Endometrial microvascular endothelial cells (primary cell): Measurements from ENCODE around the gene CSE1L. TPM values are rescaled to one million over a fixed set of nuclear protein-coding genes. Genes with fewer than 3 reads are reported as not detected.
"Not testable (repeated sequence)": the region's sequence is repeated elsewhere in the genome, so short reads cannot be mapped to it uniquely, and the experiment has no call there.

Experiments
- in situ Hi-C: cut with HindIII; loops from 2 replicates; pipeline ENCODE4 v1.10.0; 2017; ENCODE audit warnings: low sequenced_read_pairs, low pct_unique_long_range_greater_than_20kb; ENCODE audit errors: inconsistent ontology term
- total RNA-seq: library from RNA; depleted of rRNA; stranded (reverse); fragments of >200 nt; gene quantifications from one replicate; pipeline ENCODE4 v1.2.3, GENCODE V29; 2015; ENCODE audit errors: inconsistent ontology term

Gene CSE1L
- total RNA-seq, 1 donor from 2014 or later: 189 TPM

- in situ Hi-C loops: no loop called here
Observed at GRCh38 chr20:49054056-49054643, 8.0 kb downstream of the CSE1L start.

GRCh38 chr20:49063279-49063678 lies 17.2 kb downstream of the CSE1L start:
- in situ Hi-C loops: no loop called here

GRCh38 chr20:49074521-49074920 lies 28.4 kb downstream of the CSE1L start:
- in situ Hi-C loops: no loop called here

GRCh38 chr20:49078310-49078709 lies 32.2 kb downstream of the CSE1L start:
- in situ Hi-C loops: no loop called here

- in situ Hi-C loops: not testable (repeated sequence)
Observed at GRCh38 chr20:49082295-49082694, 36.2 kb downstream of the CSE1L start.

- in situ Hi-C loops: no loop called here
Observed at GRCh38 chr20:49091104-49091503, 45.0 kb downstream of the CSE1L start.

GRCh38 chr20:49091762-49092161 lies 45.6 kb downstream of the CSE1L start:
- in situ Hi-C loops: no loop called here

GRCh38 chr20:49096203-49096730 lies 50.2 kb downstream of the CSE1L start:
- in situ Hi-C loops: no loop called here

GRCh38 chr20:49097159-49097558 lies 51.0 kb downstream of the CSE1L start:
- in situ Hi-C loops: no loop called here

- in situ Hi-C loops: no loop called here
Observed at GRCh38 chr20:49098136-49098535, 52.0 kb downstream of the CSE1L start.

- in situ Hi-C loops: no loop called here
Observed at GRCh38 chr20:49099011-49099410, 52.9 kb downstream of the CSE1L start.

- in situ Hi-C loops: not testable (repeated sequence)
Observed at GRCh38 chr20:49100292-49100691, 54.2 kb downstream of the CSE1L start.

- in situ Hi-C loops: no loop called here
Observed at GRCh38 chr20:49100972-49101371, 54.9 kb downstream of the CSE1L start.

GRCh38 chr20:49103019-49103418 lies 56.9 kb downstream of the CSE1L start:
- in situ Hi-C loops: no loop called here

GRCh38 chr20:49103647-49104364 lies 57.7 kb downstream of the CSE1L start:
- in situ Hi-C loops: no loop called here

- in situ Hi-C loops: no loop called here
Observed at GRCh38 chr20:49104365-49104648, 58.2 kb downstream of the CSE1L start.

GRCh38 chr20:49104979-49105547 lies 59.0 kb downstream of the CSE1L start:
- in situ Hi-C loops: not testable (repeated sequence)

- in situ Hi-C loops: no loop called here
Observed at GRCh38 chr20:49106328-49106727, 60.2 kb downstream of the CSE1L start.

- in situ Hi-C loops: no loop called here
Observed at GRCh38 chr20:49110767-49111694, 64.9 kb downstream of the CSE1L start.
